Astrocyte (in vitro differentiated cells and primary cell): ENCODE measurements around the gene PDE4A. TPM values are rescaled to one million over a fixed set of nuclear protein-coding genes. Genes with fewer than 3 reads are reported as not detected.

ENCODE experiments used
- DNase-seq: peaks from one replicate; pipeline ENCODE4 v3.0.0-alpha.2; 2010; ENCODE audit warnings: low read depth
- FAIRE-seq: peaks from 2 replicates; lab custom pipeline; 2011; peaks lifted over from hg19 to GRCh38; lab: Jason Lieb, UNC
- H2AFZ ChIP-seq: 2 replicates; pipeline ENCODE4 v1.6.0; 2012; ENCODE audit warnings: low read depth, low read length, inconsistent platforms
- H3K27ac ChIP-seq: 2 replicates; pipeline ENCODE4 v1.5.1; 2011; ENCODE audit warnings: low read depth, low read length, inconsistent platforms
- H3K27me3 ChIP-seq: 2 replicates; pipeline ENCODE4 v1.6.0; 2011; ENCODE audit warnings: low read length, inconsistent platforms; ENCODE audit not compliant: insufficient read depth
- H3K36me3 ChIP-seq: 2 replicates; pipeline ENCODE4 v1.5.1; 2011; ENCODE audit warnings: low read length, inconsistent platforms; ENCODE audit not compliant: insufficient read depth
- H3K4me1 ChIP-seq: 2 replicates; pipeline ENCODE4 v1.5.1; 2011; ENCODE audit warnings: low read length, inconsistent platforms; ENCODE audit not compliant: insufficient read depth
- H3K4me2 ChIP-seq: 2 replicates; pipeline ENCODE4 v1.6.0; 2012; ENCODE audit warnings: low read length, inconsistent platforms
- H3K4me3 ChIP-seq: 2 replicates; pipeline ENCODE4 v1.5.1; 2011; ENCODE audit warnings: low read depth, mild to moderate bottlenecking, low read length, inconsistent platforms; ENCODE audit not compliant: insufficient read depth
- H3K79me2 ChIP-seq: 2 replicates; pipeline ENCODE4 v1.6.0; 2012; ENCODE audit warnings: mild to moderate bottlenecking, low read length, inconsistent platforms; ENCODE audit not compliant: insufficient read depth
- H3K9ac ChIP-seq: 2 replicates; pipeline ENCODE4 v1.6.0; 2012; ENCODE audit warnings: mild to moderate bottlenecking, low read length, inconsistent platforms
- H3K9me3 ChIP-seq: 2 replicates; pipeline ENCODE4 v1.5.1; 2012; ENCODE audit warnings: low read depth, mild to moderate bottlenecking, low read length, inconsistent platforms; ENCODE audit not compliant: insufficient read depth
- H4K20me1 ChIP-seq: 2 replicates; pipeline ENCODE4 v1.6.0; 2012; ENCODE audit warnings: low read length, inconsistent platforms; ENCODE audit not compliant: insufficient read depth
- H3K27ac Mint-ChIP-seq: one replicate; pipeline ENCODE4 v1.8.0; 2021; ENCODE audit warnings: mild to moderate bottlenecking, mixed read lengths; ENCODE audit not compliant: unreplicated experiment
- H3K27me3 Mint-ChIP-seq: one replicate; pipeline ENCODE4 v1.8.0; 2021; ENCODE audit warnings: low read depth, mixed read lengths; ENCODE audit not compliant: unreplicated experiment
- H3K36me3 Mint-ChIP-seq: one replicate; pipeline ENCODE4 v1.8.0; 2021; ENCODE audit warnings: low read depth, mixed read lengths; ENCODE audit not compliant: unreplicated experiment
- H3K4me1 Mint-ChIP-seq: one replicate; pipeline ENCODE4 v1.8.0; 2021; ENCODE audit warnings: low read depth, mixed read lengths; ENCODE audit not compliant: unreplicated experiment
- H3K4me3 Mint-ChIP-seq: one replicate; pipeline ENCODE4 v1.8.0; 2021; ENCODE audit warnings: mild to moderate bottlenecking, moderate library complexity, mixed read lengths; ENCODE audit not compliant: unreplicated experiment
- H3K9me3 Mint-ChIP-seq: one replicate; pipeline ENCODE4 v1.8.0; 2021; ENCODE audit warnings: mild to moderate bottlenecking, mixed read lengths; ENCODE audit not compliant: unreplicated experiment
- EZH2 ChIP-seq: IDR thresholded peaks from 2 replicates; pipeline ENCODE4 v1.6.1; 2012; ENCODE audit warnings: mild to moderate bottlenecking, low read length, inconsistent platforms; ENCODE audit not compliant: insufficient read depth
- total RNA-seq: library from RNA; stranded (reverse); gene quantifications from 2 replicates; pipeline ENCODE4 v1.2.1, GENCODE V29; 2021
- TF ChIP-seq, protein P1 (sequence below): IDR thresholded peaks from 2 replicates; pipeline ENCODE4 v1.5.1; 2011; ENCODE audit warnings: low read depth, mild to moderate bottlenecking, inconsistent platforms, low read length, moderate library complexity; ENCODE audit not compliant: insufficient read depth

Gene PDE4A
- total RNA-seq, 1 donor from 2014 or later = 3.2 TPM

DNA sequence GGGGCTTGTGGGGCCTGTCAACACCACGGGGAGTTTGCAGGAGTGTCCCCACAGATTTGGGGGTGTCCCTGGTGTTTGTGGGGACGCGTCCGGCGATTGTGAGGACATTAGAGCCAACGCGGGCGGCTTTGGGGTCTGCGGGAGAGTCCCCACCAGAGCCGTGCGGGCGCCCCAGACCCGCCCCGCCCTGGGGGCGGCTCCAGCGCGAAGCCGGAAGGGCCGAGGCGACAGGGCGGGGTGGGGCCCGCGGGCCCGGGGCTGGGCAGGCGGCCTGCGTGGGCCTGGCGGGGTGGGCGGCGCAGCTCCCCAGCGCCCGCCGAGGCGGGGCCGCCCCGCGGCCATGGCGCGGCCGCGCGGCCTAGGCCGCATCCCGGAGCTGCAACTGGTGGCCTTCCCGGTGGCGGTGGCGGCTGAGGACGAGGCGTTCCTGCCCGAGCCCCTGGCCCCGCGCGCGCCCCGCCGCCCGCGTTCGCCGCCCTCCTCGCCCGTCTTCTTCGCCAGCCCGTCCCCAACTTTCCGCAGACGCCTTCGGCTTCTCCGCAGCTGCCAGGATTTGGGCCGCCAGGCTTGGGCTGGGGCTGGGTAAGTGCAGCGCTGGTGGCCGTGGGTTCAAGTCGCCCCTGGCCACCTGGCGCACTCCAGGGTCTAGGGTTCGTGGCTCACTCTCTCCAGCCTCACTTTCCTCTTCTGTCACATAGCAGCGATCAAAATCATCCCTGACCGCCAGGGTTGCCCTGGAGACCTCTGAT, 10.3 kb downstream of the PDE4A start:
- peaks cover 66% of the 10 kb centered on the region for H3K27me3 Mint-ChIP-seq
- no peak overlapping the region for H3K27ac ChIP-seq

GRCh38 chr19:10431254-10431942, 11.1 kb downstream of the PDE4A start:
- Mint-ChIP-seq H3K27me3 (peaks cover 62% of the 10 kb centered on the region), H3K36me3 (peaks cover 2% of the 10 kb centered on the region), H3K27ac (no peak overlapping the region), H3K4me3 (peak overlapping the region; percentile 66), H3K4me1 (peaks cover 3% of the 10 kb centered on the region), H3K9me3 (peaks cover 4% of the 10 kb centered on the region)
- no peak for FAIRE-seq
- Histone ChIP-seq H3K4me3 (peak overlapping the region; percentile 52), H3K27ac (no peak overlapping the region), H3K4me2 (peak overlapping the region; percentile 76), H3K9ac (peak overlapping the region; percentile 59), H3K4me1 (peaks cover 10% of the 10 kb centered on the region), H3K27me3 (peaks cover 13% of the 10 kb centered on the region), H2AFZ (peak overlapping the region; percentile 77), H3K79me2 (no peaks in the 10 kb centered on the region), H3K9me3 (no peaks in the 10 kb centered on the region), H3K36me3 (no peaks in the 10 kb centered on the region), H4K20me1 (no peaks in the 10 kb centered on the region)
- DNase-seq = no peak
- TF ChIP-seq, protein P1, sequence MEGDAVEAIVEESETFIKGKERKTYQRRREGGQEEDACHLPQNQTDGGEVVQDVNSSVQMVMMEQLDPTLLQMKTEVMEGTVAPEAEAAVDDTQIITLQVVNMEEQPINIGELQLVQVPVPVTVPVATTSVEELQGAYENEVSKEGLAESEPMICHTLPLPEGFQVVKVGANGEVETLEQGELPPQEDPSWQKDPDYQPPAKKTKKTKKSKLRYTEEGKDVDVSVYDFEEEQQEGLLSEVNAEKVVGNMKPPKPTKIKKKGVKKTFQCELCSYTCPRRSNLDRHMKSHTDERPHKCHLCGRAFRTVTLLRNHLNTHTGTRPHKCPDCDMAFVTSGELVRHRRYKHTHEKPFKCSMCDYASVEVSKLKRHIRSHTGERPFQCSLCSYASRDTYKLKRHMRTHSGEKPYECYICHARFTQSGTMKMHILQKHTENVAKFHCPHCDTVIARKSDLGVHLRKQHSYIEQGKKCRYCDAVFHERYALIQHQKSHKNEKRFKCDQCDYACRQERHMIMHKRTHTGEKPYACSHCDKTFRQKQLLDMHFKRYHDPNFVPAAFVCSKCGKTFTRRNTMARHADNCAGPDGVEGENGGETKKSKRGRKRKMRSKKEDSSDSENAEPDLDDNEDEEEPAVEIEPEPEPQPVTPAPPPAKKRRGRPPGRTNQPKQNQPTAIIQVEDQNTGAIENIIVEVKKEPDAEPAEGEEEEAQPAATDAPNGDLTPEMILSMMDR = no peak
- peak; percentile 45 for TF ChIP-seq EZH2

More for the DNA sequence above, 10.3 kb downstream of the PDE4A start:
- H3K36me3 Mint-ChIP-seq = peaks cover 2% of the 10 kb centered on the region
- peak overlapping the region; percentile 50 for H3K4me3 Mint-ChIP-seq
- Histone ChIP-seq H4K20me1 (no peaks in the 10 kb centered on the region), H3K27me3 (peaks cover 13% of the 10 kb centered on the region), H3K4me3 (peak overlapping the region; percentile 52), H3K36me3 (no peaks in the 10 kb centered on the region), H3K4me2 (peak overlapping the region; percentile 76), H3K4me1 (peaks cover 10% of the 10 kb centered on the region), H3K9ac (peak overlapping the region; percentile 59), H3K9me3 (no peaks in the 10 kb centered on the region), H3K79me2 (no peaks in the 10 kb centered on the region), H2AFZ (peak overlapping the region; percentile 62)
- peaks cover 4% of the 10 kb centered on the region for H3K9me3 Mint-ChIP-seq
- DNase-seq = no peak
- no peak overlapping the region for H3K27ac Mint-ChIP-seq
- TF ChIP-seq EZH2 = no peak
- TF ChIP-seq, protein P1 = no peak
- H3K4me1 Mint-ChIP-seq = peaks cover 3% of the 10 kb centered on the region
- FAIRE-seq = no peak
